ENCODE measurements around the gene LINGO1. TPM values are rescaled to one million over a fixed set of nuclear protein-coding genes. Genes with fewer than 3 reads are reported as not detected.
A peak's percentile ranks its signal among the peaks of the same experiment; 100 is the strongest.

LINGO1 gene
- total RNA-seq, 2 donors from 2014 or later = 0.78 to 0.99 TPM

GRCh38 chr15:77606142-77607034, 26.3 kb downstream of the LINGO1 start:
- intact Hi-C loops (cut with DNase I) = no loop called here
- WGBS, 2 donors = 72 to 79% methylated on average over 15 to 16 of the region's 16 CpGs
- TF ChIP-seq CTCF (IDR thresholded peaks at IDR 0.05) (no peak), POLR2A (IDR thresholded peaks at IDR 0.05) (no peak)
- no peaks in the 10 kb centered on the region for H3K36me3 ChIP-seq (replicated peaks in 1 of 2; ENCODE audit: insufficient read depth in 1 of 2, low read depth in 2 of 2)
- no peak for ATAC-seq
- DNase-seq = no peak
- no peaks in the 10 kb centered on the region for H3K9me3 ChIP-seq
- no peak overlapping the region for H3K4me3 ChIP-seq
- no peak overlapping the region for H3K27ac ChIP-seq
- no peaks in the 10 kb centered on the region for H3K4me1 ChIP-seq
- no peaks in the 10 kb centered on the region for H3K27me3 ChIP-seq

- TF ChIP-seq CTCF (IDR thresholded peaks at IDR 0.05) (no peak), POLR2A (IDR thresholded peaks at IDR 0.05) (no peak)
- intact Hi-C loops (cut with DNase I) = no loop called here
- no peak for ATAC-seq
- Histone ChIP-seq H3K4me1 (no peaks in the 10 kb centered on the region), H3K36me3 (replicated peaks in 1 of 2; ENCODE audit: insufficient read depth in 1 of 2, low read depth in 2 of 2) (no peaks in the 10 kb centered on the region), H3K4me3 (no peak overlapping the region), H3K9me3 (no peaks in the 10 kb centered on the region), H3K27ac (no peak overlapping the region), H3K27me3 (no peaks in the 10 kb centered on the region)
- 44 to 78% methylated on average over 1 to 6 of the region's 6 CpGs for WGBS, 2 donors
- DNase-seq = peak in 3 of 4 donors; percentile 15 to 60 (median 45)
These were observed 27.2 kb downstream of the LINGO1 start for GRCh38 chr15:77605547-77605946.

GRCh38 chr15:77604973-77605372, 27.7 kb downstream of the LINGO1 start:
- WGBS, 2 donors = 51 to 70% methylated on average over 2 of the region's 2 CpGs
- ATAC-seq (no peak), DNase-seq (no peak)
- Histone ChIP-seq H3K4me3 (no peak overlapping the region), H3K4me1 (no peaks in the 10 kb centered on the region), H3K9me3 (no peaks in the 10 kb centered on the region), H3K36me3 (replicated peaks in 1 of 2; ENCODE audit: insufficient read depth in 1 of 2, low read depth in 2 of 2) (no peaks in the 10 kb centered on the region), H3K27me3 (no peaks in the 10 kb centered on the region), H3K27ac (no peak overlapping the region)
- TF ChIP-seq POLR2A (IDR thresholded peaks at IDR 0.05) = no peak
- no peak for TF ChIP-seq CTCF (IDR thresholded peaks at IDR 0.05)
- intact Hi-C loops (cut with DNase I) = no loop called here

GRCh38 chr15:77603611-77604336, 28.9 kb downstream of the LINGO1 start:
- no peaks in the 10 kb centered on the region for H3K9me3 ChIP-seq
- no peaks in the 10 kb centered on the region for H3K27me3 ChIP-seq
- H3K4me1 ChIP-seq = no peaks in the 10 kb centered on the region
- ATAC-seq (no peak), DNase-seq (no peak)
- TF ChIP-seq CTCF (IDR thresholded peaks at IDR 0.05) = no peak
- TF ChIP-seq POLR2A (IDR thresholded peaks at IDR 0.05) = no peak
- H3K4me3 ChIP-seq = no peak overlapping the region
- H3K36me3 ChIP-seq (replicated peaks in 1 of 2; ENCODE audit: insufficient read depth in 1 of 2, low read depth in 2 of 2) = no peaks in the 10 kb centered on the region
- 78 to 81% methylated on average over 12 to 14 of the region's 14 CpGs for WGBS, 2 donors
- intact Hi-C loops (cut with DNase I) = no loop called here
- H3K27ac ChIP-seq = no peak overlapping the region
